NCI-H1048 (cell line): ENCODE data around the gene CORIN.

Experiments
- DNase-seq: peaks from one replicate; lab custom pipeline; 2025; lab: John Stamatoyannopoulos, UW

Gene CORIN, protein sequence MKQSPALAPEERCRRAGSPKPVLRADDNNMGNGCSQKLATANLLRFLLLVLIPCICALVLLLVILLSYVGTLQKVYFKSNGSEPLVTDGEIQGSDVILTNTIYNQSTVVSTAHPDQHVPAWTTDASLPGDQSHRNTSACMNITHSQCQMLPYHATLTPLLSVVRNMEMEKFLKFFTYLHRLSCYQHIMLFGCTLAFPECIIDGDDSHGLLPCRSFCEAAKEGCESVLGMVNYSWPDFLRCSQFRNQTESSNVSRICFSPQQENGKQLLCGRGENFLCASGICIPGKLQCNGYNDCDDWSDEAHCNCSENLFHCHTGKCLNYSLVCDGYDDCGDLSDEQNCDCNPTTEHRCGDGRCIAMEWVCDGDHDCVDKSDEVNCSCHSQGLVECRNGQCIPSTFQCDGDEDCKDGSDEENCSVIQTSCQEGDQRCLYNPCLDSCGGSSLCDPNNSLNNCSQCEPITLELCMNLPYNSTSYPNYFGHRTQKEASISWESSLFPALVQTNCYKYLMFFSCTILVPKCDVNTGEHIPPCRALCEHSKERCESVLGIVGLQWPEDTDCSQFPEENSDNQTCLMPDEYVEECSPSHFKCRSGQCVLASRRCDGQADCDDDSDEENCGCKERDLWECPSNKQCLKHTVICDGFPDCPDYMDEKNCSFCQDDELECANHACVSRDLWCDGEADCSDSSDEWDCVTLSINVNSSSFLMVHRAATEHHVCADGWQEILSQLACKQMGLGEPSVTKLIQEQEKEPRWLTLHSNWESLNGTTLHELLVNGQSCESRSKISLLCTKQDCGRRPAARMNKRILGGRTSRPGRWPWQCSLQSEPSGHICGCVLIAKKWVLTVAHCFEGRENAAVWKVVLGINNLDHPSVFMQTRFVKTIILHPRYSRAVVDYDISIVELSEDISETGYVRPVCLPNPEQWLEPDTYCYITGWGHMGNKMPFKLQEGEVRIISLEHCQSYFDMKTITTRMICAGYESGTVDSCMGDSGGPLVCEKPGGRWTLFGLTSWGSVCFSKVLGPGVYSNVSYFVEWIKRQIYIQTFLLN

DNA sequence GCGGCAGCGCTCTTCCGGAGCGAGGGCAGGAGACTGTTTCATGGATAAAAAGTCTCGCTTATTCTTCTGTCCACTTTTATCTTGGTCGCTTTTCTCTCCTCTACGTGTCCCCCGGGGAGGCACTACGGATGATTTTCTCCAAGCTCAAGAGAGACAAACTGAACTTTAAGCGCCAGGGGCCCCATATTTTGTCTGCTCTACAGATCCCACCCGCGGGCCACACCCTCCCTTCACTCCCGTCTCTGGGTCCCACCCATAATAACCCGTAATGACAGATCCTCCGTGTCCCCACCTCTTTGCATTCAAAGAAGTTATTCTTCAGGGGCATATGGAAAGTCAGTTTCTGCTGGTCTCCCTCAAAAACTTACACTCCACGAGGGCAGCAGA is at the start of gene CORIN:
Gene CORIN (minus strand): TSS at position 160 of the 387 bp plus-strand sequence. CDS start 118 bp downstream, at position 42.
- no peak for DNase-seq

DNA sequence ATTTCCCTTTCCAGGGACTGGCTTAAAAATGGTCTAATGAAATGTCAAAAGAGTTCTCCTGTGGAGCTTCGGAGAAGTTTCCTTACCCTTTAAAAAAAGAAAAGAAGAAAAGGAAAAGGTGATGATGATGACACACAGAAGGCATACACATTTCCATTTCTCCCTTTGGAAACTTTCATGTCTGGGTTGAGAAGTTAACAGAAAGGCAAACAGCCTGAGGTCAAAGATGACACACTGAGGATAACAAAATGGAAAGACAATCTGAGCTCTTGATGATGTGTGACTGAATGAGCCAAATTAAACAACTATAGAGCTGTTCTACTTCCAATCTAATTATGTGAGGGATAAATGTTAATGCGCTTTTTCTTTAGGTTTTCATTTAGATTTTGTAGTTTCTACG is 44.4 kb upstream of the CORIN start:
- no peak for DNase-seq

DNA sequence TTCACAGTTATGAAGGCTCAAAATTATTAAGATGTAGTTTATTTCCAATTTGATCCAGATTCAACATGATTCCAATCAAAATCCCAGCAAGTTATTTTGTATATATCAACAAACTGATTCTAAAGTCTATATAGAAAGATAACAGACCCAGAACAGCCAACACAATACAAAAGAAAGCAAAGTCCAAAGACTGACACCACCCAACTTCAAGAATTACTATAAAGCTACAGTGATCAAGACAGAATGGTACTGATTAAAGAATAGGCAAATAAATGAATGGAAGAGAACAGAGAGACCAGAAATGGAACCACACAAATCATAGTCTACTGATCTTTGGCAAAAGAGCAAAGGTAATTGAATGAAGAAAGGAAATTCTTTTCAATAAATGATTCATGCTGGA is 41.6 kb upstream of the CORIN start:
- DNase-seq = no peak

DNA sequence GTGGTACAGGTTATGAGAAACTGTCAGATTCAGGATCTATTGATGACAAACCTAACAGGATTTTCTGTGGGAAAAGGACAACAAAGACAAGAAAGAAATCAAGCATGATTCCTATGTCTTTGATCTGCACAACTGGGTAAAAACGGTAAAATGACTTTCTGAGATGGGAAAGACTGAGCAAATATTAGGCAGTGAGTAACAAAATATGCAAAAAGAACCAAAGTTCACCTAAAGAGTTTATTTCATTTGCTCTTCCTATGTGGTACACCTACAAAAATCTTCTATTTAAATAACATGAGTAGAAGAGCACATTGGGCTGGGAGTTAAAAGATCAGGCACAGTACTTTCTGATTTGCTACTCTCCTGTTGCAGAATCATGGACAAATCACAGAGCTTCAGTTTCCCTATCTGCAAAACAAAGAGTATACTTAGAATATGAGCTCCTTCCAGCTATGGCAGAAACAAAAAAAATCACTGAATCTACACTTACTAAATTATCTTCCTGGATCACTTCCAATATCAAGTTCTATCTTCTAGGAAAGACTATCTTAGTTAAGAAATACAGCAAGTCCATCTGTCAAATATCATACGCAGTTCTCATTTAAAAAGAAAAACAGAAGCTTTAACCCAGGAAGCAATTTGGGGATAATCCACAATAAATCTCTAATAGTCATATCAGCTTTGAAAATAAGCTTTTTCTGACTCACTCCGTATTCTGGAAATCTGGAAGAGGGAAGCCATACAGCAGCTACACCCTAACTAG is 39.1 kb upstream of the CORIN start:
- DNase-seq = no peak

DNA sequence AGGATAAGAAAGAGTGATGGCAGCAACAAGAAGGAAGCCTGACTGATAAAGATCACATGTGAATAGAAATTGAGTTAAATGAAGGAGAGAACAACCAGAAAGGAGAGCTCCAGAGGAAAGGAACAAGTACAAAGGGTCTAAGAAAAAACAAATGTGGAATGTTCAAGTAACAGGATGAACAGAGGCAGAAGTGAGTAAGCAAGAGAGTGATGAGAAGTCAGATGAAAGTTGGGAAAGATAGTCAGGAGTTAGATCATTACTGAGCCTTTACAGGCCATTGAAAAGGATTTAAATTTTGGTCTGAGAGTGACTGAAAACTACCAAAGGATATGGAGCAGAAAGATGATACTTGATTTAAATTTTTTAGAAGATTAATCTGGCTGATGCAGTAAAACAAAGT is 38.4 kb upstream of the CORIN start:
- DNase-seq = no peak

DNA sequence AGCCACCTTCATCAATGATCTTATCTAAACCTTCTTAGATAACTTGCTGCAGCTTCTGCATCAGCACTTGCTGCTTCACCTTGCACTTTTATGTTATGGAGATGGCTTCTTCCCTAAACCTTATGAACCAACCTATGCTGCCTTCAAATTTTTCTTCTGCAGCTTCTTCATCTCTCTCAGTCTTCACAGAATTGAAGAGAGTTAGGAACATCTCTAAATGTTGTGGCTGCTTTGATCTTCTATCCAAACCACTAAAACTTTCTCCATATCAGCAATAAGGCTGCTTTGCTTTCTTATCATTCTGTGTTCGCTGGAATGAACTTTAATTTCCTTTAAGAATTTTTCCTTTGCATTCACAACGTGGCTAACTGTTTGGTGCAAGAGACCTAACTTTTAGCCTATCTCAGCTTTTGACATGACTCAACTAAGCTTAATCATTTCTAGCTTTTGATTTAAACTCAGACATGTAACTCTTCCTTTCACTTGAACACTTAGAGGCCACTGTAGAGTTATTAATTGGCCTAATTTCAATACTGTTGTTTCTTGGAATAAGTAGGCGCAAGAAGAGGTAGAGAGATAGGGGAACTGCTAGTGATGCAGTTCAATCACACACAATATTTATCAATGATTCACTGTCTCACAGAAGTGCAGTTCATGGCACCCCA is 36.1 kb upstream of the CORIN start:
- DNase-seq = no peak

DNA sequence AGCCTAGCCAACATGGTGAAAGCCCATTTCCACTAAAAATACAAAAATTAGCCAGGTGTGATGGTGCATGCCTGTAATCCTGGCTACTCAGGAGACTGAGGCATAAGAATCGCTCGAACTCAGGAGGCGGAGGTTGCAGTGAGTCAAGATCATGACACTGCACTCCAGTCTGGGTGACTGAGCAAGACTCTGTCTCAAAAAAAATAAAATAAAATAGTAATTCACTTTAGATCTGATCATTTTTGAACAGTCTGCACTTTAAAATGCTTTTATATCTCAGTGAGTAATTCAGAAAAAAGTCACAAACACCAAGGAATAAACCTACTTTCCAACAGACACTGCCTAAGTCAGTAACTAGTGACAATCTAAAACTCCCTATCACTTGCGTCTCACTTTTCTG is 25.6 kb upstream of the CORIN start:
- DNase-seq = no peak

DNA sequence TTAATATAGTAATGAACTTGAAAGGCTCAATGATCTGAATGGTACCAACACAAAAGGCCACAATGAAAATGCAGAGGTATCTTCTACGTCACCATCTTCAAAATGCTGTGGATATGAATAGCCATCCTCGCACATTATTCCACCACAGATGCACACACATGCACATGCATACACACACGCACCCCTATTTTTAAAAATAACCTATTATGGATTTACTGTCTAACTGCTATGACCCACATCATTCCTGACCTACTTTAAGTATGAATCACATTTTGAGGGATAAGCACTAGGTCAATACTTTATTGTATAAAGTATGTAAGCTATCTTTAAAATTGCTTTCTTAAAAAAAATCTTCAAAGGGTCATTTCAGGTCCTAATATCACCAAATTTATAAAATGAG is 24.4 kb upstream of the CORIN start:
- no peak for DNase-seq

DNA sequence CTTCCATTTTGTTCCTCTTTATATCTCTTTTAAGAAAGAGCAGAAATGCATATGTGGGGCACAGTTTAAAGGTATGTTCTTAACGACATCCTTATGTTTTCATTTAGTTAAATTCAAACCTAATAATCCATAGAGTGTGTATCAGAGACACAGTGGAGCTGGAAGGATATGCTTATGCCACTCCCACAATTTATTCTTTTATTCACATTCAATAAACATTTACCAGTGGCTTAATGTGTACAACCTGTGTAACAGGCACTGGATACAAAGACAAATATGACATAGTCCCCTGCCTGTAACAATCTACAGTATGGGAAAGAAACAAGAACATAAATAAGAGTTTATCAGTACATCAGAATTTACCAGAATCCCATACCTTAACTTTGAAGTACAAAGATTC is 22.4 kb upstream of the CORIN start:
- DNase-seq = no peak

DNA sequence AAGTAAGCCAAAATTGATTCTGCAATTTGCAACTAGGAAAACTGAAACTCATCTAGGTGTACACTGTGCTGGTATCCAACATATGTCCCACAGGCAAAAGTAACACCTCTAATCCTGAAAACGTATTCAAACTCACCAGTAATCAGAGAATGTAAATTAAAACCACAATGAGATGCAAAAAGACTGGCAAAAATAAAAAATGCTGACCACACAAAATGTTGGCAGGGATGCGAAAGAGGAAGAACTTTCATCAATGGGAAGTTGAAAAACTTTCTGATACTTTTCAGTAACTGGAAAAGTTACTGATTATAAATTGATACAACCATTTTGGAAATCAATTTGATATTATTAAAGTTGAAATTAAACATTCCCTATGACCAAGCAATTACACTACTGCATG is 20.1 kb upstream of the CORIN start:
- no peak for DNase-seq

DNA sequence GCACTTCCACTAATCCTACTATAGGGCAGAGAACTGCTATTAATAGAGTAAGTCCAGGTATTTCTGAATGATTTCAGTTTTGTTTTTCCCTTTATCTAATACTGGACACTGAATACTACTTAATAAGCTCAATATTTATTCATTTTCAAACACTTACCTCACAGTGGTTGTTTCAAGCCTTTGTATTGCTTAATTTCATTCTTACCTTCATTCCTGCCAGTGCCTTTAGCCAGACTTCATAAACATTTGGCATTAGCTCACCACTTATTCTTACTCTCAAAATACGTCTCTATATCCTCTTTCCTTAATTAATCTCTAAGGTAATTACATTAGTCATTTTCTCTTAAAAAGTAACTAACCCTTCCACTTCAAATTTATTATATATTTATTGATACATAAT is 18.8 kb upstream of the CORIN start:
- no peak for DNase-seq

DNA sequence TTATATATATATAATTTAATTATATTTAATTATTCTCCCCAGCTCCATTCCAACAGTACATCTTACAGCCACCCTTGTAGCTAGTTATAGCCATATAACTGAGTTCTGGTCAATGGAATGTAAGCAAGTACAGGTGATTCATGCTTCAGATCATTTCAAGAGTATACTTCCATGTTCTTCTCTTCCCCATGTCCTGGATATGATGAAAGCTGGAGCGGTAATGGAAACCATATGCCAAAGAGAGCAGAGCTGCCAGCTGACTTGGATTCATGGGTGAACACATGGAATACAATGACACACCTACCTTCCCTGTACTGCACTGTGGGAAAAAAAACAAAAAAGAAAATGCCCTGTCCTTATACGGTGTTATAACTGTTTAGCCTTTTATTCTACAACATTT is 17.5 kb upstream of the CORIN start:
- no peak for DNase-seq

DNA sequence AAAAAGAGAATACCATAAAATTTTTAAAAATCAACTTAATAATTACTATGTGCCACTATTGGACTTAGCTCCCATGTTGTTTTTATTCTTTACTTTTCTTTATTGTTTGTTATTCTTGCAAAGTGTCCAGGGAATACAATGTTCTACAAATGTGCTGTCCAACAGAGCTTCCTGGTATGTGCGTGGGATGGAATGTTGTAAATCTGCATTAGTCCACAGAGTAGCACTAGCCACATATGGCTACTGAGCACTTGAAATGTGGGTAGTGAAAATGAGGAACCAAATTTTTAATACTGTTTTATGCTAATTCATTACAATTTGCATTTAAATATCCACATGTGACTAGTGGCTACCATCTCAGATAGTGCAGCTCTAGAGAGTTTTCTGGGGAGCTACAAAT is 14.3 kb upstream of the CORIN start:
- DNase-seq = no peak

DNA sequence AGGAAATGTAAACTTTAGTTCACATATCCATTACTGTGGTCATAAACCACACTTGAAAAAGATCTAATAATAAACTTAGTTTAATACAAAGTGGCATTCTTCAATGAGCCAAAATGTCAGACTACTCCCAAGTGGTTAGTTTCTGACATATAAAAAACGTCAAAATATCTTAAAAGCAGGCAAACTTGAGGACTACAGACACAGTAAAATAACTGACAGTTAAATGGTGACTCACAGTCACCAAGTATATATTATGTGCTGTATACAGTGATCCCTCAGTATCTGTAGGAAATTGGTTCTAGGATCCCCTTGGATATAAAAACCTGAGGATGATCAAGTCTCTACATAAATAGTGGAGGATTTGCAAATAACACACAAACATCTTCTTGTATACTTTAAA is 11.6 kb upstream of the CORIN start:
- DNase-seq = no peak

DNA sequence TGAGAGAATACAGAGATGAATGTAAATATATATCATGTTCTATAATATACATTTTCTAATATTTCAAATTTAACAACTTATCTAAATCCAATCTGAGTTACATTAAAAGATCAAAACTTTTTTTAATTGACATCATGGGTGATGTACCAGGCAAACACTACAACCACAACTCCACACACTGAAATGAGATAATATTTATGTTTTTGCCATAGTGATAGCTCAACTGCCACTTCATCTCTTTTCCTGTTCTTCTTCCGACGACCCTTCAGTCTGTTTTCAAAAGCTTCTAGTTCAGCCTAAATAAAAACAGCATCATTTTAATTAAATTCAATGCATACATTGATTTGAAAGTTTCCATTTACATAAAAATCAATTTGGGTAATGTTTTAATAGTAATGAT is 10.2 kb upstream of the CORIN start:
- no peak for DNase-seq

DNA sequence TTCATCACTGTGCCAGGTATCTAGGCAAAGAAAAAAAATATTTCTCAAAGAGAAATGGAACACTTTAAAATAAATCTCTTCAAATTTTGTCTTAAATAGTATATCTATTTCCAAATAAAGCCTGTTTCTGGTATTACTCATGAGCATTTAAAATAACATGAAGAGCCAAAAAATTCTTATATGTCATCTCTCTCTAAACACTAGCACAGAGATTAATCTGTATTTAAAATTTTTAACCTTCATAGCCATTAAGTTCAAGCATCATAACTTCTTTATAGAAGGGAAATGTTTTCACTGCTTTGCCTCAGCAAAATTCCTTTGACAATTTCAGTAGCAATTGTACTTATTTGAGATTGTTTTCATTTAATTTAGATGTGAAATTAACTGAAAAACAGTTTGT is 5.1 kb upstream of the CORIN start:
- no peak for DNase-seq

DNA sequence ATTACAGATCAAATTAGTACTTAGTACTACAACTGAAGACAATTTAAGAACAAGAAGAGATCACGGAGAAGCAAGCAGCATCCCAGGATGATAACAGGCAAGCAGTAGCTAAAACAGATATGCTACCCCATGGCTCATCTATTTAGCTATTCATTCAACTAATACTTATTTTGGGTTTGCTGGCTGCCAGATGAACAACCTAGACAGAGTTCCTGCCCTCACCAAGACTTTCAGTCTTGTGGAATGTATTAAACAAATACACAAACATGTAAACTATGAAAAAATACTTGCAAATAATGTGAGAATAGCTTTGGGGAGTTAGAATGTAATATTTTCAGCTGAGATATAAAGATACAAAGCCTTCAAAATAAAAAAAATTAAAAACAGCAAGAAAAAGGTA is 2.4 kb upstream of the CORIN start:
- no peak for DNase-seq

DNA sequence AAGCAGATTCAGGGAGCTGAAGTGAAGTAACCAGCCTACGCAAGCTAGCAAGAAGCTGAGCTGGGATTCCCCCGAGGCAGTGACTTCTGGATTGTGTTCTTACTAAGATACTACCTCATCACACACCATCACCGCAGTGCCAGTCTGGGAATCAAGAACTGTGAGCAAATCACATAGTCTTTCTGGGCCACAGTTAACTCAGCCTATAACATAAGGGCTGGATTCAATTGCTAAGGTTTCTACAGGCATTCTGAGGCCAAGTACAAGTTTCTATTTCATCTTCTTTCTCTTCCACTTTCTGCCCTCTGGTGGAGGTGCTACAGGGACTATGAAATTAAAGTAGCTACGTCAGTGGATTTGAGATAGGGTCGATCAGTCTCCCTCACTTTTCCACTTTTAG is 1.4 kb upstream of the CORIN start:
- DNase-seq = no peak

DNA sequence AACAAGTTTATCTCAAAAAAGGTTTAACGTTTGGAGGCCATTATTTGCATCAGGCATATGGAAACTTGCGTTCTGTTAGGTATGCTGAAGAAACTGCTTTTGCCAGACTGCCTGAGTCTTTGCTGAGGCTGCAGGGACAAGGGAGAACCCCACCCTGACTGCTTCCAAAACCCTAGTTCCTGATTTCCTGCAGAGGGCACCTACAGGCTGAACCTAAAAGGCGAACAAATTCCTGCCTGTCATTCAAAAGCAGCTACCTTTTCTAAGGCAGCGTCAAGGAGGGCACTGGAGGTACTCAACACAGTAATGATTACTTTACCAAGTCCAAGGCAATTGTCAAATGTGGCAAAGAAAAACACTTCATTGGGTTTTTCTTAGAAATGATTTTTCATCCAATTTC is 578 bp upstream of the CORIN start:
- DNase-seq = no peak

DNA sequence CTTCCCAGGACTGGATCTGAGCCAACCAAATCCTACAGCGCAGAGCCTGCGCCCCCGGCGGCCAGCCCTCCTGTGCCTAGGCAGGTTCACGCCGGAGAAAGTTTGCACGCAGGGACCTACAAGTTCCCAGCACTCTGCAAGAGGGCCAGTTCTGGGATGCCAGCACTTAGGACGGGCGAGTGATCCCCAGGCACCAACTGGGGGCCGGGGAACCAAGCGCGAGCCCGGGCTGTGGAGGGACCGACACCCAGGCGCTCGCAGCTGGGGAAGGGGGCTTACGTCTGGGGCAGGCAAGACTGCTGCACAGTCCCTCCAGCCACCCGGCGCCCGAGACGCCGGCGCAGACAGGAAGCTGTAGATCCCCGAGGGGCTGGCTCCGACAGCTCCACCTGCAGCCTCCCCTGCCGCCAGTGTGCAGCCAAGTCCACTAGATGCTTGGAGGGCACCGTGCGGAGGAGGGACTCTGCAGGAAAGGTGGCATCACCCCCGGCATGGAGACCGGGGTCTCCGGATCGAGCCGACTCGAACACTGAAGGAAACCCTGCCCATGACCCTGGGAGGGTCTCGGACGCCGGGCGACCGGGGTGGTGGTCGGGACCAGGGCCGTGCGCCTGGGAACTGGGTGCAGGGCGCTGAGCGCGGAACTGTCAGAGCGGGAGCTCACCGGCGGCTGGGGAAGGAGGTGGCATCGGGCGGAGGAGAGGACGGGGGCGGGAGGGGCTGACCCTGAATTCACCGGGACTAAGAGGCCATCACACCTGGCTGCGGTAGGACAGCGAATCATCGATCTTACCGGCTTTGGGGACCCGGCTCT is 566 bp downstream of the CORIN start:
- no peak for DNase-seq

DNA sequence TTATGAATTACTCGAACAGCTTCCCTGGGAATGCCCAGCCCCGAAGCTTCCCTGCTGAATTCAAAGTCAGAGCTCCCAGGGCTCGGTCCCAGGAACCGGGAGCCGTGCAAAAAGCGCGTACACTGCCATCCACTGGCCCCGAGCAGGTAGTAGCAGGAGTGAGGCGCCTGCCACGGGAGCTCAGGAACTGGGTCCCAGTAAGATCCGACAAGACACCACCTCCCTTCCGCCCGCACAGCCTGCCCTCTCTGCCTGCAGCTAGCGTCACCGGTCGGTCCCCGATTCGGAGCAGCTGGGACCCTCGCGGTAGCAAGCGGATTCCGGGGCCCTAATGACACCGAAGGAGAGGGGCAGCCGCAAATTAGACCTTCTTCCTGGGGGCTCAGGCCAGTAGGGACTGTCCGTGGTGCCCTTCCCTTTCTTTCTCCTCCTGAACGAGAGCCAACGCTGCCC is 1.2 kb downstream of the CORIN start:
- DNase-seq = peak; percentile 56
